ENCODE measurements around the gene FOXN1. TPM values are rescaled to one million over a fixed set of nuclear protein-coding genes. Genes with fewer than 3 reads are reported as not detected.

Gene FOXN1
- total and polyA plus RNA-seq, 8 donors, result 0.43 to 9.3 (median 2.4) TPM; not detected in 5

- H3K36me3 ChIP-seq, result peaks cover 14 to 31% (median 27%) of the 10 kb centered on the region in 4 donors
- H3K9me3 ChIP-seq, result no peaks in the 10 kb centered on the region
- intact Hi-C loops (cut with DNase I; ENCODE audit: low total_unique reads), result no loop called here
- peaks cover 10 to 54% (median 45%) of the 10 kb centered on the region in 4 donors for H3K4me1 ChIP-seq
- no peak overlapping the region for H3K27ac ChIP-seq
- 63 to 85% (median 81%) methylated on average over 3 of the region's 3 CpGs for WGBS, 5 donors
- TF ChIP-seq POLR2A (IDR thresholded peaks at IDR 0.05) (no peak), EP300 (IDR thresholded peaks at IDR 0.05) (no peak), POLR2AphosphoS5 (IDR thresholded peaks at IDR 0.05) (no peak), CTCF (IDR thresholded peaks at IDR 0.05) (no peak)
- H3K27me3 ChIP-seq, result no peaks in the 10 kb centered on the region
- no peak overlapping the region for H3K4me3 ChIP-seq
- peak in 1 of 2 donors; percentile 55 for DNase-seq
Observed at GRCh38 chr17:28549236-28550132, 43.3 kb downstream of the FOXN1 start.

- no peaks in the 10 kb centered on the region for H3K9me3 ChIP-seq
- no peak for TF ChIP-seq POLR2AphosphoS5 (IDR thresholded peaks at IDR 0.05)
- no peak for TF ChIP-seq EP300 (IDR thresholded peaks at IDR 0.05)
- TF ChIP-seq CTCF (IDR thresholded peaks at IDR 0.05), result no peak
- no peak for TF ChIP-seq POLR2A (IDR thresholded peaks at IDR 0.05)
- intact Hi-C loops (cut with DNase I; ENCODE audit: low total_unique reads), result no loop called here
- no peak overlapping the region for H3K4me3 ChIP-seq
- H3K27ac ChIP-seq, result no peak overlapping the region
- no peak for DNase-seq
- 95 to 100% (median 100%) methylated on average over 1 of the region's 1 CpG for WGBS, 5 donors
- peaks cover 10 to 54% (median 45%) of the 10 kb centered on the region in 4 donors for H3K4me1 ChIP-seq
- no peaks in the 10 kb centered on the region for H3K27me3 ChIP-seq
- H3K36me3 ChIP-seq, result peaks cover 25 to 45% (median 41%) of the 10 kb centered on the region in 4 donors
Observed at GRCh38 chr17:28550858-28551257, 44.7 kb downstream of the FOXN1 start.

GRCh38 chr17:28551421-28552175 lies 45.5 kb downstream of the FOXN1 start:
- Histone ChIP-seq H3K4me1 (peaks cover 10 to 54% (median 45%) of the 10 kb centered on the region in 4 donors), H3K4me3 (peak overlapping the region; percentile 63 to 93 (median 69)), H3K9me3 (no peaks in the 10 kb centered on the region), H3K27ac (peak overlapping the region in 4 of 5 donors; percentile 57 to 77 (median 74)), H3K36me3 (peaks cover 32 to 46% (median 44%) of the 10 kb centered on the region in 4 donors), H3K27me3 (no peaks in the 10 kb centered on the region)
- intact Hi-C loops (cut with DNase I; ENCODE audit: low total_unique reads), result no loop called here
- 13 to 20% (median 14%) methylated on average over 10 of the region's 10 CpGs for WGBS, 5 donors
- DNase-seq, result peak in 1 of 2 donors; percentile 58
- TF ChIP-seq POLR2AphosphoS5 (IDR thresholded peaks at IDR 0.05) (no peak), POLR2A (IDR thresholded peaks at IDR 0.05) (no peak), CTCF (IDR thresholded peaks at IDR 0.05) (no peak), EP300 (IDR thresholded peaks at IDR 0.05) (no peak)

Data from stomach (tissue), 9 donors.